GM12891 (cell line): ENCODE results near the gene PCDHB6.

Experiments
- POLR2A ChIP-seq: IDR thresholded peaks from 2 replicates; pipeline ENCODE4 v1.6.1; 2011; ENCODE audit warnings: low read depth, low read length, control low read depth
- POLR2AphosphoS5 ChIP-seq: IDR thresholded peaks from 2 replicates; pipeline ENCODE4 v1.6.1; 2011; ENCODE audit warnings: low read depth, low read length, control low read depth
- TAF1 ChIP-seq: IDR thresholded peaks from 2 replicates; pipeline ENCODE4 v1.6.1; 2011; ENCODE audit warnings: low read depth, low read length, control low read depth

DNA sequence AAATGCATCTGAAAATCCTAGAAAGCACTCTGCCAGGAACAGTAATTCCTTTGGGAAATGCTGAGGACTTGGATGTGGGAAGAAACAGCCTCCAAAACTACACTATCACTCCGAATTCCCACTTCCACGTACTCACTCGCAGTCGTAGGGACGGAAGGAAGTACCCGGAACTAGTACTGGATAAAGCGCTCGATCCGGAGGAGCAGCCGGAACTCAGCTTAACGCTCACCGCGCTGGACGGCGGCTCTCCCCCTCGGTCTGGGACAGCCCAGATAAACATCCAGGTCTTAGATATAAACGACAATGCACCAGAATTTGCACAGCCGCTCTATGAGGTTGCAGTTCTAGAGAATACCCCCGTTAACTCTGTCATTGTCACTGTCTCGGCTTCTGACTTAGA, 48.8 kb upstream of the PCDHB6 start:
- TF ChIP-seq TAF1 (no peak), POLR2AphosphoS5 (no peak), POLR2A (no peak)
